Measurements from ENCODE around the gene RNF17. TPM values are rescaled to one million over a fixed set of nuclear protein-coding genes. Genes with fewer than 3 reads are reported as not detected.
"Not testable (repeated sequence)": the region's sequence is repeated elsewhere in the genome, so short reads cannot be mapped to it uniquely, and the experiment has no call there.

The RNF17 gene
- total RNA-seq, 2 donors from 2014 or later: 0.39 to 1.5 TPM

- no peaks in the 10 kb centered on the region for H3K36me3 Mint-ChIP-seq (ENCODE audit: low read depth)
- no peak overlapping the region for H3K4me3 Mint-ChIP-seq
- no peaks in the 10 kb centered on the region for H3K4me1 Mint-ChIP-seq
- peak; percentile 57 for ATAC-seq (replicated peaks)
- H3K27ac Mint-ChIP-seq: no peak overlapping the region
- peaks cover 7% of the 10 kb centered on the region for H3K27me3 Mint-ChIP-seq
- H3K9me3 Mint-ChIP-seq: no peaks in the 10 kb centered on the region
Measured at GRCh38 chr13:24764276-24764630, 284 bp downstream of the RNF17 start.

GRCh38 chr13:24777171-24777570 is 13.2 kb downstream of the RNF17 start:
- H3K9me3 Mint-ChIP-seq: no peaks in the 10 kb centered on the region
- no peak for ATAC-seq (replicated peaks)
- H3K36me3 Mint-ChIP-seq (ENCODE audit: low read depth): no peaks in the 10 kb centered on the region
- peaks cover 17% of the 10 kb centered on the region for H3K27me3 Mint-ChIP-seq
- no peak overlapping the region for H3K4me3 Mint-ChIP-seq
- H3K4me1 Mint-ChIP-seq: no peaks in the 10 kb centered on the region
- no peak overlapping the region for H3K27ac Mint-ChIP-seq

GRCh38 chr13:24784319-24784718 is 20.4 kb downstream of the RNF17 start:
- peaks cover 11% of the 10 kb centered on the region for H3K9me3 Mint-ChIP-seq
- peak; percentile 59 for ATAC-seq (replicated peaks)
- H3K36me3 Mint-ChIP-seq (ENCODE audit: low read depth): no peaks in the 10 kb centered on the region
- no peaks in the 10 kb centered on the region for H3K4me1 Mint-ChIP-seq
- peaks cover 28% of the 10 kb centered on the region for H3K27me3 Mint-ChIP-seq
- no peak overlapping the region for H3K4me3 Mint-ChIP-seq
- no peak overlapping the region for H3K27ac Mint-ChIP-seq

- Mint-ChIP-seq H3K27ac (no peak overlapping the region), H3K36me3 (ENCODE audit: low read depth) (no peaks in the 10 kb centered on the region), H3K4me1 (no peaks in the 10 kb centered on the region), H3K9me3 (peaks cover 11% of the 10 kb centered on the region), H3K27me3 (peaks cover 40% of the 10 kb centered on the region), H3K4me3 (no peak overlapping the region)
- ATAC-seq (replicated peaks): no peak
Measured at GRCh38 chr13:24788538-24788937, 24.6 kb downstream of the RNF17 start.

- ATAC-seq (replicated peaks): no peak
- H3K4me1 Mint-ChIP-seq: no peaks in the 10 kb centered on the region
- no peaks in the 10 kb centered on the region for H3K36me3 Mint-ChIP-seq (ENCODE audit: low read depth)
- no peak overlapping the region for H3K27ac Mint-ChIP-seq
- H3K9me3 Mint-ChIP-seq: no peaks in the 10 kb centered on the region
- H3K4me3 Mint-ChIP-seq: no peak overlapping the region
- H3K27me3 Mint-ChIP-seq: peaks cover 29% of the 10 kb centered on the region
Measured at GRCh38 chr13:24802074-24802473, 38.1 kb downstream of the RNF17 start.

GRCh38 chr13:24821207-24821606 is 57.2 kb downstream of the RNF17 start:
- H3K4me1 Mint-ChIP-seq: no peaks in the 10 kb centered on the region

GRCh38 chr13:24822640-24823039 is 58.7 kb downstream of the RNF17 start:
- Mint-ChIP-seq H3K27ac (no peak overlapping the region), H3K9me3 (peaks cover 11% of the 10 kb centered on the region), H3K4me1 (no peaks in the 10 kb centered on the region), H3K4me3 (no peak overlapping the region), H3K27me3 (peaks cover 45% of the 10 kb centered on the region), H3K36me3 (ENCODE audit: low read depth) (no peaks in the 10 kb centered on the region)
- peak; percentile 64 for ATAC-seq (replicated peaks)

More at GRCh38 chr13:24821207-24821606, 57.2 kb downstream of the RNF17 start:
- peaks cover 47% of the 10 kb centered on the region for H3K27me3 Mint-ChIP-seq
- no peak overlapping the region for H3K27ac Mint-ChIP-seq
- H3K9me3 Mint-ChIP-seq: peaks cover 11% of the 10 kb centered on the region
- no peak for ATAC-seq (replicated peaks)
- H3K36me3 Mint-ChIP-seq (ENCODE audit: low read depth): no peaks in the 10 kb centered on the region
- no peak overlapping the region for H3K4me3 Mint-ChIP-seq

GRCh38 chr13:24823122-24823710 is 59.2 kb downstream of the RNF17 start:
- H3K4me3 Mint-ChIP-seq; H3K27ac Mint-ChIP-seq; H3K4me1 Mint-ChIP-seq; ATAC-seq (replicated peaks); H3K36me3 Mint-ChIP-seq (ENCODE audit: low read depth): not testable (repeated sequence)
- peaks cover 11% of the 10 kb centered on the region for H3K9me3 Mint-ChIP-seq
- H3K27me3 Mint-ChIP-seq: peaks cover 40% of the 10 kb centered on the region

GRCh38 chr13:24827799-24828198 is 63.8 kb downstream of the RNF17 start:
- Mint-ChIP-seq H3K36me3 (ENCODE audit: low read depth) (no peaks in the 10 kb centered on the region), H3K4me3 (no peak overlapping the region), H3K4me1 (no peaks in the 10 kb centered on the region), H3K9me3 (no peaks in the 10 kb centered on the region), H3K27me3 (peaks cover 21% of the 10 kb centered on the region), H3K27ac (no peak overlapping the region)
- ATAC-seq (replicated peaks): no peak

- Mint-ChIP-seq H3K4me3 (no peak overlapping the region), H3K4me1 (no peaks in the 10 kb centered on the region), H3K27me3 (peaks cover 24% of the 10 kb centered on the region), H3K27ac (no peak overlapping the region), H3K9me3 (no peaks in the 10 kb centered on the region), H3K36me3 (ENCODE audit: low read depth) (no peaks in the 10 kb centered on the region)
- no peak for ATAC-seq (replicated peaks)
Measured at GRCh38 chr13:24834902-24835510, 71.0 kb downstream of the RNF17 start.

- not testable (repeated sequence) for H3K36me3 Mint-ChIP-seq (ENCODE audit: low read depth); H3K4me1 Mint-ChIP-seq; H3K27ac Mint-ChIP-seq; H3K4me3 Mint-ChIP-seq; ATAC-seq (replicated peaks); H3K9me3 Mint-ChIP-seq
- peaks cover 23% of the 10 kb centered on the region for H3K27me3 Mint-ChIP-seq
Measured at GRCh38 chr13:24837528-24837927, 73.6 kb downstream of the RNF17 start.

GRCh38 chr13:24842549-24843274 is 78.7 kb downstream of the RNF17 start:
- Mint-ChIP-seq H3K4me3 (no peak overlapping the region), H3K36me3 (ENCODE audit: low read depth) (no peaks in the 10 kb centered on the region), H3K27me3 (peaks cover 11% of the 10 kb centered on the region), H3K9me3 (no peaks in the 10 kb centered on the region), H3K27ac (no peak overlapping the region), H3K4me1 (no peaks in the 10 kb centered on the region)
- ATAC-seq (replicated peaks): no peak

- no peak for ATAC-seq (replicated peaks)
- no peaks in the 10 kb centered on the region for H3K4me1 Mint-ChIP-seq
- peaks cover 18% of the 10 kb centered on the region for H3K27me3 Mint-ChIP-seq
- H3K27ac Mint-ChIP-seq: no peak overlapping the region
- H3K9me3 Mint-ChIP-seq: no peaks in the 10 kb centered on the region
- no peak overlapping the region for H3K4me3 Mint-ChIP-seq
- H3K36me3 Mint-ChIP-seq (ENCODE audit: low read depth): no peaks in the 10 kb centered on the region
Measured at GRCh38 chr13:24851546-24851945, 87.6 kb downstream of the RNF17 start.

- ATAC-seq (replicated peaks): no peak
- H3K27ac Mint-ChIP-seq: no peak overlapping the region
- no peaks in the 10 kb centered on the region for H3K36me3 Mint-ChIP-seq (ENCODE audit: low read depth)
- peaks cover 23% of the 10 kb centered on the region for H3K27me3 Mint-ChIP-seq
- no peaks in the 10 kb centered on the region for H3K9me3 Mint-ChIP-seq
- H3K4me3 Mint-ChIP-seq: no peak overlapping the region
- H3K4me1 Mint-ChIP-seq: no peaks in the 10 kb centered on the region
Measured at GRCh38 chr13:24854311-24854710, 90.3 kb downstream of the RNF17 start.

- no peak for ATAC-seq (replicated peaks)
- no peaks in the 10 kb centered on the region for H3K4me1 Mint-ChIP-seq
- H3K36me3 Mint-ChIP-seq (ENCODE audit: low read depth): no peaks in the 10 kb centered on the region
- no peak overlapping the region for H3K27ac Mint-ChIP-seq
- H3K4me3 Mint-ChIP-seq: no peak overlapping the region
- no peaks in the 10 kb centered on the region for H3K9me3 Mint-ChIP-seq
- peaks cover 12% of the 10 kb centered on the region for H3K27me3 Mint-ChIP-seq
Measured at GRCh38 chr13:24858953-24859352, 95.0 kb downstream of the RNF17 start.
